HG03442 (cell line): ENCODE data around the gene PSMG2.
"Not testable (repeated sequence)": the region's sequence is repeated elsewhere in the genome, so short reads cannot be mapped to it uniquely, and the experiment has no call there.

Experiments used
- ATAC-seq: cut with Tn5 transposase; IDR thresholded peaks from one replicate; pipeline ENCODE4 v1.9.1; 2021; ENCODE audit warnings: mild to moderate bottlenecking, moderate library complexity; ENCODE audit not compliant: unreplicated experiment

Gene PSMG2

DNA sequence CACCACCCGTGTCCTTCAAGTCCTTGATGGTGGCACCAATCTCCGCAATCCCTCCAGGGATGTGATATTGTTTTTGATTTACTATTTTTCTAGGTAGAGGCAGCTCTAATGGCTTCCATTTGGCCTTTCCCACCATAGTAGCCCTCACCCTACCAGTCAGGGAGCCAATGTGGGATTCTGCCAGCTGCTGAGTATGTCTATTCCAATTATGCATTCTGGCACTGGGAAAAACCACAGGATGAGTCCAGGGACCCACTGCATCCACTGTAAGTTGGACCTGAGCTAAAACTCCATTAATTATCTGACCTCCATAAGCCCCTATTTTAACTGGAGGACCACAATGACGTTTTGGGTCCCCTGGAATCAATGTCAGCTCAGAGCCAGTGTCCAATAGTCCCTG, 55.7 kb downstream of the PSMG2 start:
- not testable (repeated sequence) for ATAC-seq

DNA sequence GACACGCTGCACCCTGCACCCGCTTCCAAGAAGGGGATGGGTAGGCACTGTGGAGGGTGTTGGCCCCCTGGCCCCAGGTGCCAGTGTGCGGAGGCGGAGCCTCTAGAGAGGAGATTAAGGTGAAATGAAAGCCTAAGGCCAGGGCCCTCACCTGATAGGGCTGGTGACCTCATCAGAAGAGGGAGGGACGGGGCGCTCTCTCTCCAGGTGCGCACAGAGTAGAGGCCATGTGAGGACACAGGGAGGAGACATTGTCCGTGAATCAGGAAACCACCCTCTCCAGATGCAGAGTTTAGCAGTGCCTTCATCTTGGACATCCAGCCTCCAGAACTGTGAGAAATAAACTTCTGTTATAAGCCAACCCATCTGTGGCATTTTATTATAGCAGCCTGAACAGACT, 62.3 kb downstream of the PSMG2 start:
- ATAC-seq: no peak

DNA sequence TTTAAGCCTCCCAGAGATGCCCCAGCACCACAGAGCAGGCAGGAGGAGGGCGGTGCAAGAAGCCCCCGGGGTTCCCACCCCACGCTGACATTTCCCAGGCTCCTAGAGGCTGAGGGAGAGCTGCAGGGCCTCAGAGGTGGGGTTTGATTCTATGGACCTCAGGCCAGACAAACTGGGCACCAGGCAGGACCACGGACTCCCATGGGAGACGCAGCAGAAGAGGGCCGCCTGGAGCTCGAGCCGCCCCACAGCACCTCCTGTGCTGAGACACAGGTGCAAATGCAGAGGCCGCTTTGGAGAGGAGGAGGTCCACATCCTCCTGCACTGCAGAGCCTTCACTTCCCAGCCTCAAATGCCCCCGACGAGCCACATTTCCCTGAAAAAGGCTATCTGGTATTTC, 62.7 kb downstream of the PSMG2 start:
- ATAC-seq: no peak

DNA sequence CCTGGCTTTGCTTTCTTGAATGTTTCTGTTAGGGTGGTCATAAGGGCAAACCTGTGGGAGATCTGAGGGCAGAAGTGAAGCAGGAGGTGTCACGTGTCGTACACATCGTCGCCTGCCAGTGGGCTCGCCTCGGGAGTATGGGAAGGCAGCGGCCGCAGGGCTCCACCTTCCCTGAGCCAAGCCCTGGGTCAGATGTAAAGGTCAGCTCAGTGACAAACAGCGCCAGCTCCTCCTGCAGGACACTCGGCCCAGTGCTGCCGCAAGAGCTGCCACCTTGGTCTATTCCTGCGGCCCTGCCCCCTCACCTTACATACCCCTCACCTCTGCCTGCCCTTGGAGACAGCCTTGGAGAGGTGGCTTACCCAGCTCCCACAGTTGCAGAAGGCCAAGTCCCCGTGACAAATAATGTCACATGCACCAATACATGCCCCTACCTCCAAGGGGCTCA, 64.2 kb downstream of the PSMG2 start:
- ATAC-seq: no peak

DNA sequence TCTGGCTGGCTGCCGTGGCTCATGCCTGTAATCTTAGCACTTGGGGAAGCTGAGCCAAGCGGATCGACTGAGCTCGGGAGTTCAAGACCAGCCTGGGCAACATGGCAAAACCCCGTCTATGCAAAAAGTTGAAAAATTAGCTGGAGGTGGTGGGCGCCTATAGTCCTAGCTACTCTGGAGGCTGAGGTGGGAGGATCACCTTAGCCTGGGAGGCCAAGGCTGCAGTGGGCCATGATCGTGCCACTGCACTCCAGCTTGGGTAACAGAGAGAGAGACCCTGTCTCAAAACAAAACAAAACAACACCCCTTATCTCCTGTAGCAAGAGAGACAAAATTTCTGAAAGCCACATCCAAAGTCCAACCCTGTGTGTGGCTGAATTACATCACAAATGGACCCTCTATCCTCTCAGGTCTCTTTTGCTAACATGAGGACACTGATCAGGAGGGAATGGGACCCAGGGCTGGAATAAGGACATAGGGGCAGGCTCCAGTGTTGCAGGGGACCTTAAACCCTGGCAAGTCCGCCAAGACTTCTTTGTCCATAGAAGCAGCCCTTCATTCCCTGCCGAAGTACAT, 64.8 kb downstream of the PSMG2 start:
- ATAC-seq: no peak

DNA sequence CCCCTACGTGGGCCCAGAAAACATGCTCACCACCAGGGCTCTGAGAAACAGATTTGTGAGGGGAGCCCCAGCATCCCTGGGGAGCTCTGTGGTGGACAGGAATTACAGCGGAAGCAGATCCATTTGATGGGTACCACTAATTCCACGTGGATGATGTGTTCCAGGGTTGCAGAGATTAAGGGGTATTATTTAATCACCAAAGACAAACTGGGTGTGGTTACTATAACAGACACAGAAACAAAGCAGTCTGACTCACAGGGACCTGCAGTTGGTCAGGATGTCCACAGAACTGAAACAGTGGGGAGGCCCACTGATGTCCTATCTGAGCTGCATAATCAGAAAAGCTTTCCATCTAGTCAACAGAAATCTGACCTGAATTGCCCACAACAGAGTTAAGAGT, 65.8 kb downstream of the PSMG2 start:
- ATAC-seq: no peak

DNA sequence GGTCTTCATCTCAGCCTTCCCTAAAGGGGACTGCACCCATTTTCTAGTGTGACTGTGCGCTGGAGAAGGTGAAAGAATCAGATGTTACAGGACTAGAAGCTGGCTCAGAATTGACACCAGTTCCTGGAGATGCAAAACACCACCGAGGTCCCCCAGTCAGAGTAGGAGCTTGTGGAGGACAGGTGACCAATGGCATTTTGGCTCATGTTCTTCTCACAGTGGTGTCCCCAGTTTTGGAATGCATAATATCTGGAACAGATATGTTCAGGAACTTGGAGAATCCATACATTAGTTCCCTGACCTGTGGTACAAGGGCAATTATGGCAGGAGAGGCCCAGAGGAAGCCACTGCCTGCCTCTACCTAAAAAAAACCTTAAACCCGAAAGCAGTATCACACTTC, 66.3 kb downstream of the PSMG2 start:
- ATAC-seq: no peak

DNA sequence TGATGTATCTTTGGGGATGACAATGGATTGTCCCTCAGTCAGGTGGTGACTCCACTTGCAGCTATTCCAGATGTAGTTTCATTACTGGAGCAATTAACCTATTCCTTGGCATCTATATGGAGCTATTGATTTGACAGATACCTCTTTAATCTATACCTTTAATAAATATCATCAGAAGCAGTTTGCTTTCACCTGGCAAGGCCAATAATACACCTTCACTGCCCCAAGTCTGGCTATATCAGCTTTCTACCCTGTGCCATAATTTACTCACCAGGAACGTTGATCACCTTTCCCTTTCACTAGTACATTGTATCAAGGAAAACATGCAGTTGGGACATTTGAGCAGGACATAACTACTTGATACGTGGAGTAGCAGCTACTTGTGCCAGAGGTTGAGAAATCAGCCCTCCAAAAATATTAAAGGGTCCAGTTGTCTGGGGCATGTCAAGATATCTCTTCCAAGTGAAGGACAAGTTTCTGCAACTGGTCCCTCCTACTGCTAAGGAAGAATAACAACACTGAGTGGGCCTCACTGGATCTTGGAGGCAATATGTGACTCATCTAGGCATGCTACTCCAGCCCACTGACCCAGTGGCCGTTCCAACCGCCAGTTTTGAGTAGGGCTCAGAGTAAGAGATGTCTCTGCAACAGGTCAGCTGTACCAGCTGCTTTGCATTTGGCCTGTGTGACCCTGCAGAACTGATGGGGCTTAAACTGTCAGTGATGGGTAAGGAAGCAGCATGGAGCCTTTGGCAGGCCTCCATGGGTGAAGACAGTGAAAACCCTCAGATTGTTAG, 67.0 kb downstream of the PSMG2 start:
- ATAC-seq: no peak

DNA sequence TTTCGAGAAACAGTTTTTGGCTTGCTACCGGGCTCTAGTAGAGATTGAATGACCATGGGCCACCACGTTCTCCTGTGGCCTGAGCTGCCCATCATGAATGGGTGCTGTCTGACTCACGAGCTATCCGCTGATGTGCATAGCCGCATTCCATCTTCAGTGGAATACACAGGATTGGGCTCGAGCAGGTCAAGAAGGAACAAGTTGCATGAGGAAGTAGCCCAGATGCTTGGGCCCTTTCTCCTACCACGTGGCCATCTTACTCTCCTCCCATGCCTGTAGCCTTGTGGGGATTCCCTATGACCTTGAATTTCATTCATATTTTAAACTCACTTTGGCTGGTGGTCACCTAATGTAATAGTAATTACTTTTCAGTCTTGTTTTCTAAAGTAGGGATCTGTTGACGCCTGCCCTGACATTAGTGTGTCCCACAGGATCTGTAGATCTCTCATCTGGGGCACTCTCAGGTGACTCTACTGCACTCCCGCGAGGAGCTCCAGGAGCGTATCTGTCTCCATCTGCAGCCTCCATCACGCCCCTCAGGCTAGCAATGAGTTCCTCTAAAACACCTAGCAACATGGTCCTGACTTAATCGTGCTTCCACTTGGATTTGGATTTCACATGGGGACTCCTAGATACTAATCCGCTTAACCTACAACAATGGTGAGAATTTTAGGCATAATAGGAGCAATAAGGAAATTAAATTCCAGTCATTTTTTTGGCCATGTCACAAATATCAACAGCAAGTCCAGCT, 67.8 kb downstream of the PSMG2 start:
- no peak for ATAC-seq

DNA sequence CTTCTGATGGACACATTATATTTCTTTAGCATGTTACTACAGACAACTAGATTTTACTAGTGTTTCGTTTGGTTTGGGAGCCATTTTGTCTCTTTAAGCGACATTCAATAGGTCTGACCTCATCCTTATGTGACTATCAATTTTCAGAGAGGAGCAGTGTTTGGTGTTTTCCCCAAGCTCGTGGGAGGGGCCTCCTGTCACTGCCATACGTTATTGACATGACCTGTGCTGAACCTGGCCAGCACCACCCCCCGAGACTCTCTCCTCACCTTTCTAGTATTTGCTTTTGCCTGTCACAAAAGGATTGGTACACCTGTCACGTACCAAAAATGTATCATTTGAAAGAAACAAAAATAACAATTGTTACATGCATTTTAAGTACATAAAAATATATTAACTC, 69.3 kb downstream of the PSMG2 start:
- ATAC-seq: no peak

DNA sequence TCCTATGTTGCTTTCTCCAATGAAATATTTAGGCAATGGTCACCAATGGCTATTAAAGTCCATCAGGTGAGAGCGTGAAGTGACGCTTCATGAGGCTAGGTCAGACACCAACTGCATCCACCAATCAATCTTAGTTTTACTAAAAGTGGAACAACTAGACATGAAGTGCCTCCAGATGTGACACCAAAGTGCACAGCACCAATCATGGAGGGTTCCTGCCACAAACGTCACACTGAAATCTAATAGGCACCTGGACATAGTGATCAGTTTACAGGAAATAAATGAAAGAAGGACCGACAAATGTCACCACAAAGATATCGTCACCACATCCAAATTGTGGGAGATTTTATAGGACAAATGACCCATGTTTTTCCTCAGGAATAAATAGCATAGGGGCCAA, 70.5 kb downstream of the PSMG2 start:
- no peak for ATAC-seq

DNA sequence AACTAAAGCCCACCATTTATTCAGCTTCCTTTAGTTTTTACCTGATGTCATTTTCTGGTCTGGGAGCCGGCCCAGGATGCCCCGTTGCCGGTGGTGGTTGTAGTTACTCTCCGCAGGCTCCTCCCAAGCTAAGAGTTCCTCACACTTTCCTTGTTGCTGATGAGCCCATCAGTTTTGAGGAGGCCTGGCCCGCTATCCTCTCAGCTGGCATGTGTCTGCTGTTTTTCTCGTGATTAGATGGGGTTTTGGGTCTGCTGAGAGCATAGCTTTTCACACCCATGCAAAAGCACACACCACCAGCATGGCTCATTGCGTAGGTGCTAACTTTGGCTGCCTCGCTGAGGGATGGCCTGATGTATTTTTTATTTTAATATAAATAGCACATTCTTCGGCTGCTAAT, 72.1 kb downstream of the PSMG2 start:
- ATAC-seq: no peak
